Measurements from ENCODE around the gene CCDC201. TPM values are rescaled to one million over a fixed set of nuclear protein-coding genes. Genes with fewer than 3 reads are reported as not detected.

The CCDC201 gene
- total and polyA plus RNA-seq, 8 donors, result not detected

GRCh38 chr7:45893996-45894664 is 21.2 kb upstream of the CCDC201 start:
- intact Hi-C loops (cut with DNase I; ENCODE audit: low total_unique reads), result no loop called here

GRCh38 chr7:45893374-45893995 is 20.6 kb upstream of the CCDC201 start:
- Histone ChIP-seq H3K36me3 (no peaks in the 10 kb centered on the region), H3K4me1 (peaks cover 5 to 11% (median 6%) of the 10 kb centered on the region in 4 donors), H3K4me3 (no peak overlapping the region), H3K27me3 (peaks cover 4 to 44% (median 16%) of the 10 kb centered on the region in 3 donors), H3K27ac (no peak overlapping the region), H3K9me3 (no peaks in the 10 kb centered on the region)
- TF ChIP-seq POLR2A (IDR thresholded peaks at IDR 0.05), result no peak
- 58 to 66% (median 62%) methylated on average over 5 of the region's 5 CpGs for WGBS, 5 donors
- no peak for DNase-seq
- intact Hi-C loops (cut with DNase I; ENCODE audit: low total_unique reads), result no loop called here

More at GRCh38 chr7:45893996-45894664, 21.2 kb upstream of the CCDC201 start:
- no peaks in the 10 kb centered on the region for H3K36me3 ChIP-seq
- peaks cover 0 to 37% (median 10%) of the 10 kb centered on the region in 3 donors for H3K27me3 ChIP-seq
- no peak for TF ChIP-seq EP300 (IDR thresholded peaks at IDR 0.05)
- no peak for TF ChIP-seq POLR2A (IDR thresholded peaks at IDR 0.05)
- no peak for TF ChIP-seq POLR2AphosphoS5 (IDR thresholded peaks at IDR 0.05)
- TF ChIP-seq CTCF (IDR thresholded peaks at IDR 0.05), result no peak
- H3K9me3 ChIP-seq, result no peaks in the 10 kb centered on the region
- DNase-seq, result no peak
- H3K27ac ChIP-seq, result no peak overlapping the region
- WGBS, 5 donors, result 63 to 70% (median 68%) methylated on average over 4 of the region's 4 CpGs
- H3K4me3 ChIP-seq, result no peak overlapping the region
- H3K4me1 ChIP-seq, result peaks cover 0 to 4% (median under 1%) of the 10 kb centered on the region in 4 donors

GRCh38 chr7:45892407-45893035 is 19.6 kb upstream of the CCDC201 start:
- Histone ChIP-seq H3K27me3 (peaks cover 8 to 53% (median 26%) of the 10 kb centered on the region in 3 donors), H3K4me3 (no peak overlapping the region), H3K27ac (no peak overlapping the region), H3K9me3 (no peaks in the 10 kb centered on the region), H3K4me1 (peaks cover 9 to 16% (median 11%) of the 10 kb centered on the region in 4 donors), H3K36me3 (no peaks in the 10 kb centered on the region)
- intact Hi-C loops (cut with DNase I; ENCODE audit: low total_unique reads), result no loop called here
- WGBS, 5 donors, result 67 to 75% (median 73%) methylated on average over 5 to 6 of the region's 6 CpGs
- TF ChIP-seq POLR2AphosphoS5 (IDR thresholded peaks at IDR 0.05), result no peak
- TF ChIP-seq CTCF (IDR thresholded peaks at IDR 0.05), result no peak
- no peak for TF ChIP-seq EP300 (IDR thresholded peaks at IDR 0.05)
- TF ChIP-seq POLR2A (IDR thresholded peaks at IDR 0.05), result no peak
- DNase-seq, result no peak

GRCh38 chr7:45891462-45892402 is 18.9 kb upstream of the CCDC201 start:
- Histone ChIP-seq H3K9me3 (no peaks in the 10 kb centered on the region), H3K27me3 (peaks cover 8 to 61% (median 32%) of the 10 kb centered on the region in 3 donors), H3K4me1 (peaks cover 9 to 16% (median 11%) of the 10 kb centered on the region in 4 donors), H3K4me3 (no peak overlapping the region), H3K36me3 (no peaks in the 10 kb centered on the region), H3K27ac (no peak overlapping the region)
- no peak for TF ChIP-seq POLR2A (IDR thresholded peaks at IDR 0.05)
- TF ChIP-seq POLR2AphosphoS5 (IDR thresholded peaks at IDR 0.05), result no peak
- TF ChIP-seq CTCF (IDR thresholded peaks at IDR 0.05), result no peak
- no peak for TF ChIP-seq EP300 (IDR thresholded peaks at IDR 0.05)
- WGBS, 5 donors, result 70 to 80% (median 72%) methylated on average over 10 of the region's 10 CpGs
- intact Hi-C loops (cut with DNase I; ENCODE audit: low total_unique reads), result no loop called here
- DNase-seq, result no peak
